GM12878 (cell line): ENCODE data around the gene RAP1GAP2.

Experiments used
- EP300 ChIP-seq, 2 experiments: fragments of 150-350 bp in 1 of 2; IDR thresholded peaks; 2 replicates each; pipeline ENCODE4 v1.6.1; 2011 to 2012; ENCODE audit warnings: low read depth in 2 of 2, low read length in 2 of 2, borderline replicate concordance in 1 of 2, improper control_type of control experiment in 1 of 2, inconsistent platforms in 1 of 2; ENCODE audit not compliant: control insufficient read depth in 1 of 2
- HCFC1 ChIP-seq: fragments of 150-350 bp; IDR thresholded peaks from 2 replicates; pipeline ENCODE4 v1.6.1; 2014; ENCODE audit warnings: low read length
- JUND ChIP-seq: IDR thresholded peaks from 2 replicates; pipeline ENCODE4 v1.6.1; 2012; ENCODE audit warnings: low read depth, mild to moderate bottlenecking, low read length, improper control_type of control experiment, moderate library complexity
- POLR2A ChIP-seq: IDR thresholded peaks from 2 replicates; pipeline ENCODE4 v1.6.1; 2011; ENCODE audit warnings: low read depth, mild to moderate bottlenecking, low read length
- RAD21 ChIP-seq: IDR thresholded peaks from 2 replicates; pipeline ENCODE4 v1.6.1; 2011; ENCODE audit warnings: mild to moderate bottlenecking, low read depth, low read length, moderate library complexity; ENCODE audit not compliant: insufficient read depth
- SREBF2 ChIP-seq: IDR thresholded peaks from 2 replicates; pipeline ENCODE4 v1.6.1; 2012; ENCODE audit warnings: mild to moderate bottlenecking, low read length
- TF ChIP-seq, protein P1 (sequence below), 3 experiments: IDR thresholded peaks in 2 of 3; conservative IDR thresholded peaks in 1 of 3; 2 replicates each; pipeline ENCODE4 v1.5.1; 2011; ENCODE audit warnings: low read depth in 3 of 3, low read length in 3 of 3, mild to moderate bottlenecking in 3 of 3, control low read depth in 2 of 3, moderate library complexity in 2 of 3, inconsistent platforms in 1 of 3, mixed read lengths in 1 of 3; ENCODE audit not compliant: control insufficient read depth in 2 of 3, insufficient read depth in 1 of 3; ENCODE audit errors: extremely low read depth in 1 of 3

DNA sequence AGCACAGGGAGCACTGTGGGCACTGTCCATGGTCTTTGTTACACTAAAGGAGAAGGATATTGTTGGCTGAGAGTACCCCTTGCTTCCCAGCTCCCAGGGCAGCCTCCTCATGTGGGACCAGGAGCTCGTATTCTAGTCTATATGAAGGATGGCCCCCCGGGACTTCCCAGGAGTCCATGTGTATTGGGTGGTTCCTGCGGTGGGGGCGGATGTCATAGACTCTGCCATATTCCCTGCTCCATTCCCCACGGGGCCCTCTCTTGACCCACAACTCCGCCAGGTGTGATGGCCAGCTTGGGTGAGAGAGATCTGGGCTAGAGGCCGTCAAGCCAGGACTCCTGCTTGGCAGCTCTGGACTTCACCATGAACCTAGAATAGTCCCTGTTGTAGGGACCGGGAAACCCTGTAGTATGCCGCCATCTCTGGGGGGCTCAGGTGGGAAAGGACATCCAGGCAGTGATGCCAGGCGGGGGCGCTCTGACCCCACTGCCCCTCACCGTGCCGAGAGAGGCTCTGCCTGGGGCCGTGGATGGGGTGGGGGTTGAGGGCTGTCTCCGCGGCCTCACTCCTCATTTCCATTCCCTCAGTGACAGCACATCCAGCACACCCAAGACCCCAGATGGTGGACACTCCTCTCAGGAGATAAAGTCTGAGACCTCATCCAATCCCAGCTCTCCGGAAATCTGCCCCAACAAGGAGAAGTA, 229.3 kb downstream of the RAP1GAP2 start:
- TF ChIP-seq, protein P1, sequence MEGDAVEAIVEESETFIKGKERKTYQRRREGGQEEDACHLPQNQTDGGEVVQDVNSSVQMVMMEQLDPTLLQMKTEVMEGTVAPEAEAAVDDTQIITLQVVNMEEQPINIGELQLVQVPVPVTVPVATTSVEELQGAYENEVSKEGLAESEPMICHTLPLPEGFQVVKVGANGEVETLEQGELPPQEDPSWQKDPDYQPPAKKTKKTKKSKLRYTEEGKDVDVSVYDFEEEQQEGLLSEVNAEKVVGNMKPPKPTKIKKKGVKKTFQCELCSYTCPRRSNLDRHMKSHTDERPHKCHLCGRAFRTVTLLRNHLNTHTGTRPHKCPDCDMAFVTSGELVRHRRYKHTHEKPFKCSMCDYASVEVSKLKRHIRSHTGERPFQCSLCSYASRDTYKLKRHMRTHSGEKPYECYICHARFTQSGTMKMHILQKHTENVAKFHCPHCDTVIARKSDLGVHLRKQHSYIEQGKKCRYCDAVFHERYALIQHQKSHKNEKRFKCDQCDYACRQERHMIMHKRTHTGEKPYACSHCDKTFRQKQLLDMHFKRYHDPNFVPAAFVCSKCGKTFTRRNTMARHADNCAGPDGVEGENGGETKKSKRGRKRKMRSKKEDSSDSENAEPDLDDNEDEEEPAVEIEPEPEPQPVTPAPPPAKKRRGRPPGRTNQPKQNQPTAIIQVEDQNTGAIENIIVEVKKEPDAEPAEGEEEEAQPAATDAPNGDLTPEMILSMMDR (IDR thresholded peaks at IDR 0.05 in 2 of 3, conservative IDR thresholded peaks at IDR 0.05 in 1 of 3; ENCODE audit: control insufficient read depth in 2 of 3, extremely low read depth in 1 of 3, insufficient read depth in 1 of 3, low read depth in 3 of 3, low read length in 3 of 3): no peak
- no peak for TF ChIP-seq EP300 (IDR thresholded peaks at IDR 0.05; ENCODE audit: borderline replicate concordance in 1 of 2, control insufficient read depth in 1 of 2, low read depth in 2 of 2, low read length in 2 of 2)
- no peak for TF ChIP-seq POLR2A
- TF ChIP-seq SREBF2: no peak
- TF ChIP-seq JUND: no peak
- TF ChIP-seq RAD21: no peak
- TF ChIP-seq HCFC1: no peak
